Neural cell (in vitro differentiated cells): ENCODE results near the gene ZSCAN21. TPM values are rescaled to one million over a fixed set of nuclear protein-coding genes. Genes with fewer than 3 reads are reported as not detected.

ENCODE experiments used
- H2AFZ ChIP-seq: fragments of 200-600, 300-800 bp; sonication (generic), shearing (Covaris generic); 2 replicates; pipeline ENCODE4 v1.6.0; 2014; ENCODE audit warnings: low read depth, mild to moderate bottlenecking, antibody characterized with exemption, low read length, moderate library complexity
- H3F3A ChIP-seq: fragments of 200-600 bp; shearing (Covaris generic); 2 replicates; pipeline ENCODE4 v1.6.1; 2016; ENCODE audit warnings: mild to moderate bottlenecking, moderate library complexity, mixed read lengths, antibody characterized with exemption, low read length; ENCODE audit not compliant: insufficient read depth, poor library complexity, severe bottlenecking
- H3K27ac ChIP-seq: fragments of 200-600, 300-800 bp; sonication (generic), shearing (Covaris generic); 2 replicates; pipeline ENCODE4 v1.5.1; 2014; ENCODE audit warnings: mild to moderate bottlenecking, low read length, moderate library complexity
- H3K27me3 ChIP-seq: fragments of 300-800, 200-600 bp; sonication (generic), shearing (Covaris generic); 2 replicates; pipeline ENCODE4 v1.6.0; 2014; ENCODE audit warnings: mild to moderate bottlenecking, low read depth, low read length, moderate library complexity; ENCODE audit not compliant: insufficient read depth
- H3K36me3 ChIP-seq: fragments of 300-800, 200-600 bp; sonication (generic), shearing (Covaris generic); 2 replicates; pipeline ENCODE4 v1.5.1; 2014; ENCODE audit warnings: mild to moderate bottlenecking, antibody characterized with exemption, low read length, moderate library complexity; ENCODE audit not compliant: insufficient read depth
- H3K4me2 ChIP-seq: fragments of 300-800, 200-600 bp; sonication (generic), shearing (Covaris generic); 2 replicates; pipeline ENCODE4 v1.6.0; 2014; ENCODE audit warnings: mild to moderate bottlenecking, low read length
- H3K4me3 ChIP-seq: fragments of 300-800, 200-600 bp; sonication (generic), shearing (Covaris generic); 2 replicates; pipeline ENCODE4 v1.5.1; 2014; ENCODE audit warnings: mild to moderate bottlenecking, low read length, moderate library complexity
- H3K79me2 ChIP-seq: fragments of 200-600 bp; shearing (Covaris generic); replicated peaks from 2 replicates; pipeline ENCODE4 v1.6.0; 2014; ENCODE audit warnings: mild to moderate bottlenecking, low read length, moderate library complexity; ENCODE audit not compliant: insufficient read depth
- H3K9ac ChIP-seq: fragments of 300-800, 200-600 bp; sonication (generic), shearing (Covaris generic); 2 replicates; pipeline ENCODE4 v1.6.1; 2016; ENCODE audit warnings: mild to moderate bottlenecking, low read length, mixed read lengths
- H3K9me2 ChIP-seq: fragments of 200-600 bp; shearing (Covaris generic); 2 replicates; pipeline ENCODE4 v1.6.1; 2016; ENCODE audit warnings: mild to moderate bottlenecking, low read length, mixed read lengths; ENCODE audit not compliant: insufficient read depth
- H3K9me3 ChIP-seq: fragments of 200-600, 300-800 bp; sonication (generic), shearing (Covaris generic); 2 replicates; pipeline ENCODE4 v1.6.1; 2016; ENCODE audit warnings: mild to moderate bottlenecking, mixed run types, low read length, moderate library complexity, mixed read lengths
- H4K20me1 ChIP-seq: fragments of 200-600 bp; shearing (Covaris generic); 2 replicates; pipeline ENCODE4 v1.6.1; 2016; ENCODE audit warnings: mild to moderate bottlenecking, mixed run types; ENCODE audit not compliant: insufficient read depth
- EP300 ChIP-seq: fragments of 450-650 bp; conservative IDR thresholded peaks from 2 replicates; pipeline ENCODE4 v1.6.1; 2014; ENCODE audit warnings: antibody characterized with exemption, mild to moderate bottlenecking, moderate library complexity; ENCODE audit not compliant: poor library complexity, severe bottlenecking
- EZH2 ChIP-seq: fragments of 200-600, 300-800 bp; shearing (Covaris generic), sonication (generic); IDR thresholded peaks from 2 replicates; pipeline ENCODE4 v1.6.1; 2014; ENCODE audit warnings: antibody characterized with exemption, low read length, borderline replicate concordance, mild to moderate bottlenecking; ENCODE audit not compliant: insufficient read depth, poor library complexity, severe bottlenecking
- MXI1 ChIP-seq: fragments of 450-650 bp; conservative IDR thresholded peaks from 2 replicates; pipeline ENCODE4 v1.6.1; 2014; ENCODE audit warnings: antibody characterized with exemption, mild to moderate bottlenecking; ENCODE audit not compliant: poor library complexity, severe bottlenecking
- POLR2AphosphoS5 ChIP-seq: IDR thresholded peaks from 2 replicates; pipeline ENCODE4 v1.6.1; 2012
- RAD21 ChIP-seq: fragments of 450-650 bp; conservative IDR thresholded peaks from 2 replicates; pipeline ENCODE4 v1.6.1; 2014; ENCODE audit warnings: antibody characterized with exemption, mild to moderate bottlenecking, moderate library complexity
- SMC3 ChIP-seq: fragments of 450-650 bp; conservative IDR thresholded peaks from 2 replicates; pipeline ENCODE4 v1.6.1; 2014; ENCODE audit warnings: antibody characterized with exemption, mild to moderate bottlenecking, moderate library complexity; ENCODE audit not compliant: poor library complexity
- TAF1 ChIP-seq: IDR thresholded peaks from 2 replicates; pipeline ENCODE4 v1.6.1; 2012; ENCODE audit warnings: low read depth
- polyA plus RNA-seq: library from polyadenylated mRNA; depleted of rRNA; stranded (reverse); fragments of >200 nt; gene quantifications from 2 replicates; pipeline ENCODE4 v1.2.3, GENCODE V29; 2014
- TF ChIP-seq, protein P1 (sequence below): IDR thresholded peaks from 2 replicates; pipeline ENCODE4 v1.6.1; 2012; ENCODE audit warnings: borderline replicate concordance
- TF ChIP-seq, protein P2 (sequence below): fragments of 450-650 bp; IDR thresholded peaks from 2 replicates; pipeline ENCODE4 v1.5.1; 2014; ENCODE audit warnings: antibody characterized with exemption, mild to moderate bottlenecking, moderate library complexity; ENCODE audit not compliant: poor library complexity, severe bottlenecking

The ZSCAN21 gene
- polyA plus RNA-seq, 1 donor from 2014 or later = 27.6 TPM

DNA sequence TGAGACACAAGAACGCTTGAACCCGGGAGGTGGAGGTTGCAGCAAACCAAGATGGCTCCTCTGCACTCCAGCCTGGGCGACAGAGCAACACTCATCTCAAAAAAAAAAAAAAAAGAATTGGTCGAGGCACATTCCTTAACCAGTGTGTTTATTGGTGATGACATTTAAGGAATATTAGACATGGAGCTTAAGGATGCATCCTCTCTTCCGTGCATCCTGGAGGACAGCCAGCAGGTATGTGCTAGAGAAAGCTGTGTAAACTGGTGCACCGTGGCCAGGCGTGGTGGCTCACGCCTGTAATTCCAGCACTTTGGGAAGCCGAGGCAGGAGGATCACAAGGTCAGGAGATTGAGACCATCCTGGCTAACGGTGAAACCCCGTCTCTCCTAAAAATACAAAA lies 22.4 kb upstream of the ZSCAN21 start:
- no peaks in the 10 kb centered on the region for H3K27me3 ChIP-seq
- no peaks in the 10 kb centered on the region for H3F3A ChIP-seq
- no peak overlapping the region for H3K27ac ChIP-seq
- no peaks in the 10 kb centered on the region for H4K20me1 ChIP-seq
- H3K36me3 ChIP-seq = no peaks in the 10 kb centered on the region
- no peaks in the 10 kb centered on the region for H3K9me3 ChIP-seq
- no peaks in the 10 kb centered on the region for H3K9me2 ChIP-seq
- H3K4me3 ChIP-seq = no peak overlapping the region
- TF ChIP-seq RAD21 (no peak), EZH2 (no peak), SMC3 (no peak), POLR2AphosphoS5 (no peak), MXI1 (no peak), EP300 (no peak), TAF1 (no peak)
- TF ChIP-seq, protein P1, sequence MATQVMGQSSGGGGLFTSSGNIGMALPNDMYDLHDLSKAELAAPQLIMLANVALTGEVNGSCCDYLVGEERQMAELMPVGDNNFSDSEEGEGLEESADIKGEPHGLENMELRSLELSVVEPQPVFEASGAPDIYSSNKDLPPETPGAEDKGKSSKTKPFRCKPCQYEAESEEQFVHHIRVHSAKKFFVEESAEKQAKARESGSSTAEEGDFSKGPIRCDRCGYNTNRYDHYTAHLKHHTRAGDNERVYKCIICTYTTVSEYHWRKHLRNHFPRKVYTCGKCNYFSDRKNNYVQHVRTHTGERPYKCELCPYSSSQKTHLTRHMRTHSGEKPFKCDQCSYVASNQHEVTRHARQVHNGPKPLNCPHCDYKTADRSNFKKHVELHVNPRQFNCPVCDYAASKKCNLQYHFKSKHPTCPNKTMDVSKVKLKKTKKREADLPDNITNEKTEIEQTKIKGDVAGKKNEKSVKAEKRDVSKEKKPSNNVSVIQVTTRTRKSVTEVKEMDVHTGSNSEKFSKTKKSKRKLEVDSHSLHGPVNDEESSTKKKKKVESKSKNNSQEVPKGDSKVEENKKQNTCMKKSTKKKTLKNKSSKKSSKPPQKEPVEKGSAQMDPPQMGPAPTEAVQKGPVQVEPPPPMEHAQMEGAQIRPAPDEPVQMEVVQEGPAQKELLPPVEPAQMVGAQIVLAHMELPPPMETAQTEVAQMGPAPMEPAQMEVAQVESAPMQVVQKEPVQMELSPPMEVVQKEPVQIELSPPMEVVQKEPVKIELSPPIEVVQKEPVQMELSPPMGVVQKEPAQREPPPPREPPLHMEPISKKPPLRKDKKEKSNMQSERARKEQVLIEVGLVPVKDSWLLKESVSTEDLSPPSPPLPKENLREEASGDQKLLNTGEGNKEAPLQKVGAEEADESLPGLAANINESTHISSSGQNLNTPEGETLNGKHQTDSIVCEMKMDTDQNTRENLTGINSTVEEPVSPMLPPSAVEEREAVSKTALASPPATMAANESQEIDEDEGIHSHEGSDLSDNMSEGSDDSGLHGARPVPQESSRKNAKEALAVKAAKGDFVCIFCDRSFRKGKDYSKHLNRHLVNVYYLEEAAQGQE = no peak
- TF ChIP-seq, protein P2, sequence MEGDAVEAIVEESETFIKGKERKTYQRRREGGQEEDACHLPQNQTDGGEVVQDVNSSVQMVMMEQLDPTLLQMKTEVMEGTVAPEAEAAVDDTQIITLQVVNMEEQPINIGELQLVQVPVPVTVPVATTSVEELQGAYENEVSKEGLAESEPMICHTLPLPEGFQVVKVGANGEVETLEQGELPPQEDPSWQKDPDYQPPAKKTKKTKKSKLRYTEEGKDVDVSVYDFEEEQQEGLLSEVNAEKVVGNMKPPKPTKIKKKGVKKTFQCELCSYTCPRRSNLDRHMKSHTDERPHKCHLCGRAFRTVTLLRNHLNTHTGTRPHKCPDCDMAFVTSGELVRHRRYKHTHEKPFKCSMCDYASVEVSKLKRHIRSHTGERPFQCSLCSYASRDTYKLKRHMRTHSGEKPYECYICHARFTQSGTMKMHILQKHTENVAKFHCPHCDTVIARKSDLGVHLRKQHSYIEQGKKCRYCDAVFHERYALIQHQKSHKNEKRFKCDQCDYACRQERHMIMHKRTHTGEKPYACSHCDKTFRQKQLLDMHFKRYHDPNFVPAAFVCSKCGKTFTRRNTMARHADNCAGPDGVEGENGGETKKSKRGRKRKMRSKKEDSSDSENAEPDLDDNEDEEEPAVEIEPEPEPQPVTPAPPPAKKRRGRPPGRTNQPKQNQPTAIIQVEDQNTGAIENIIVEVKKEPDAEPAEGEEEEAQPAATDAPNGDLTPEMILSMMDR = no peak
- H3K79me2 ChIP-seq = peaks cover 11% of the 10 kb centered on the region
- no peak overlapping the region for H3K9ac ChIP-seq
- H2AFZ ChIP-seq = no peak overlapping the region
- no peak overlapping the region for H3K4me2 ChIP-seq

DNA sequence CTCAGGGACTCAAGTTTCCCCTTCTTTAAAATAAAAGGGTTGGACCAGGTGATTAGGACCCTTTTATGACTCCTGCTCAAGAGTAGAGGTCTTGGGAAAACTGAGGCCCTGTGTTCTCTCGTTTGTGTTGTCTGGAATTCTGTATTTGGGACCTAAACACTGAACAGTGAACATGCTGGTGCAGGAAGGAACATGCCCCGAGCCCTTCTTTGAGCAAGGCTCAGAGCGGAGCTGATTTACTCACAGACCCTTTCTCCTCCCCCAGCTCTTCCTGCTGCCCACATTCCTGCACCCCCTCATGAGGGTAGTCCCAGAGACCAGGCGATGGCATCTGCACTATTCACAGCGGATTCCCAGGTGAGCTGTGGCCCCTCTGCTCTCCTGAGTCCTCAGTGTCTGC lies 20.0 kb upstream of the ZSCAN21 start:
- peaks cover 5% of the 10 kb centered on the region for H3K36me3 ChIP-seq
- TF ChIP-seq EZH2 (no peak), MXI1 (no peak), EP300 (no peak), TAF1 (no peak), RAD21 (no peak), POLR2AphosphoS5 (no peak), SMC3 (no peak)
- TF ChIP-seq, protein P2 = no peak
- TF ChIP-seq, protein P1 = no peak

More for the DNA sequence above, 20.0 kb upstream of the ZSCAN21 start:
- Histone ChIP-seq H3K9ac (no peak overlapping the region), H3K27ac (no peak overlapping the region), H4K20me1 (no peaks in the 10 kb centered on the region), H3K27me3 (no peaks in the 10 kb centered on the region), H3K9me3 (no peaks in the 10 kb centered on the region), H3K4me2 (no peak overlapping the region), H2AFZ (no peak overlapping the region), H3F3A (no peaks in the 10 kb centered on the region), H3K79me2 (peaks cover 4% of the 10 kb centered on the region), H3K4me3 (no peak overlapping the region), H3K9me2 (no peaks in the 10 kb centered on the region)
